ENCODE results near the gene PNKD. TPM values are rescaled to one million over a fixed set of nuclear protein-coding genes. Genes with fewer than 3 reads are reported as not detected.

Gene PNKD
- total RNA-seq, 1 donor from 2014 or later: 58.4 TPM

DNA sequence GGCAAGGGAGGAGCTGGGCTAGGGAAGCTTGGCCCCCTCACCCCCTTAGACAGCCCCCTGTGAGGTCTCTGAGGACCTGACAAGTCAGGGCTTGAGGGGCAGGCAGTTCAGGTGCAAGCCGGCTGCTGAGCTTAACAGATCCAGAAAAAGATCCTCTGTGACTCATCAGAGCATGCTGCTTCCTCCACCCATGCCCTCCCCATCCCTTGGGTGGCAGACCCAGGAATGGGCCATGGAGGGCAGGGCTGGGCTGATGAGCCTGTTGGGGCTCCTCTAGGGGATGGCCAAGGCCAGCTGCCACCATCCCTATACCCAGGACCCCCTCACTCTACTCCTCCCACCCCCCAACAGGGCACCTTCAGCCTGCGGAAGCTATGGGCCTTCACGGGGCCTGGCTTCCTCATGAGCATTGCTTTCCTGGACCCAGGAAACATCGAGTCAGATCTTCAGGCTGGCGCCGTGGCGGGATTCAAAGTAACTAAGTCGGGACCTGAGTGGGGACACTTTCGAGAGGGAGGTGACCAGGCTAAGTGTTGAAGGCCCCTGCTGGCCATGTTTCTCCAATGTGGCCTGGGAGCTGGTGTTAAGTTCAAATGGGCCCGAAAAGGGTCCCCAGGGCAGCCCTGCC lies 113.7 kb downstream of the PNKD start:
- DNase-seq (ENCODE audit: extremely low spot score, unreplicated experiment): no peak
- Mint-ChIP-seq H3K9me3 (peaks cover 4% of the 10 kb centered on the region), H3K4me1 (ENCODE audit: unreplicated experiment) (peaks cover 11% of the 10 kb centered on the region), H3K27ac (no peak overlapping the region), H3K4me3 (no peak overlapping the region), H3K27me3 (peaks cover 12% of the 10 kb centered on the region), H3K36me3 (no peaks in the 10 kb centered on the region)
- TF ChIP-seq, protein P1, sequence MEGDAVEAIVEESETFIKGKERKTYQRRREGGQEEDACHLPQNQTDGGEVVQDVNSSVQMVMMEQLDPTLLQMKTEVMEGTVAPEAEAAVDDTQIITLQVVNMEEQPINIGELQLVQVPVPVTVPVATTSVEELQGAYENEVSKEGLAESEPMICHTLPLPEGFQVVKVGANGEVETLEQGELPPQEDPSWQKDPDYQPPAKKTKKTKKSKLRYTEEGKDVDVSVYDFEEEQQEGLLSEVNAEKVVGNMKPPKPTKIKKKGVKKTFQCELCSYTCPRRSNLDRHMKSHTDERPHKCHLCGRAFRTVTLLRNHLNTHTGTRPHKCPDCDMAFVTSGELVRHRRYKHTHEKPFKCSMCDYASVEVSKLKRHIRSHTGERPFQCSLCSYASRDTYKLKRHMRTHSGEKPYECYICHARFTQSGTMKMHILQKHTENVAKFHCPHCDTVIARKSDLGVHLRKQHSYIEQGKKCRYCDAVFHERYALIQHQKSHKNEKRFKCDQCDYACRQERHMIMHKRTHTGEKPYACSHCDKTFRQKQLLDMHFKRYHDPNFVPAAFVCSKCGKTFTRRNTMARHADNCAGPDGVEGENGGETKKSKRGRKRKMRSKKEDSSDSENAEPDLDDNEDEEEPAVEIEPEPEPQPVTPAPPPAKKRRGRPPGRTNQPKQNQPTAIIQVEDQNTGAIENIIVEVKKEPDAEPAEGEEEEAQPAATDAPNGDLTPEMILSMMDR (conservative IDR thresholded peaks at IDR 0.05): no peak

DNA sequence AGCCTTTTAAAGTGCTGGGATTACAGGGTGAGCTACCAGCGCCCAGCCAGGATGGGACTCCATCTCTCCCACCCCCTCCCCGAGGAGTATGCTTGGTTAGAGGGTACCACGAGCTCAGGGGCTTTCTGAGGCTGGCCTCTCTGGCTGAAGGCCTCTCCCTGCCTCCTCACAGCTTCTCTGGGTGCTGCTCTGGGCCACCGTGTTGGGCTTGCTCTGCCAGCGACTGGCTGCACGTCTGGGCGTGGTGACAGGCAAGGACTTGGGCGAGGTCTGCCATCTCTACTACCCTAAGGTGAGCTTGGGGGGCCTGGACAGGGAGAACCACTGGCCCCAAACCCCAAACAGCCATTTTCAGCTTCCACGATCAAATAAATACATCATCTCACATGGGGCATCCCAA lies 114.7 kb downstream of the PNKD start:
- Mint-ChIP-seq H3K4me3 (no peak overlapping the region), H3K36me3 (no peaks in the 10 kb centered on the region), H3K9me3 (peaks cover 4% of the 10 kb centered on the region), H3K27ac (no peak overlapping the region), H3K27me3 (peaks cover 12% of the 10 kb centered on the region), H3K4me1 (ENCODE audit: unreplicated experiment) (peaks cover 11% of the 10 kb centered on the region)
- DNase-seq (ENCODE audit: extremely low spot score, unreplicated experiment): no peak
- TF ChIP-seq, protein P1 (conservative IDR thresholded peaks at IDR 0.05): no peak

DNA sequence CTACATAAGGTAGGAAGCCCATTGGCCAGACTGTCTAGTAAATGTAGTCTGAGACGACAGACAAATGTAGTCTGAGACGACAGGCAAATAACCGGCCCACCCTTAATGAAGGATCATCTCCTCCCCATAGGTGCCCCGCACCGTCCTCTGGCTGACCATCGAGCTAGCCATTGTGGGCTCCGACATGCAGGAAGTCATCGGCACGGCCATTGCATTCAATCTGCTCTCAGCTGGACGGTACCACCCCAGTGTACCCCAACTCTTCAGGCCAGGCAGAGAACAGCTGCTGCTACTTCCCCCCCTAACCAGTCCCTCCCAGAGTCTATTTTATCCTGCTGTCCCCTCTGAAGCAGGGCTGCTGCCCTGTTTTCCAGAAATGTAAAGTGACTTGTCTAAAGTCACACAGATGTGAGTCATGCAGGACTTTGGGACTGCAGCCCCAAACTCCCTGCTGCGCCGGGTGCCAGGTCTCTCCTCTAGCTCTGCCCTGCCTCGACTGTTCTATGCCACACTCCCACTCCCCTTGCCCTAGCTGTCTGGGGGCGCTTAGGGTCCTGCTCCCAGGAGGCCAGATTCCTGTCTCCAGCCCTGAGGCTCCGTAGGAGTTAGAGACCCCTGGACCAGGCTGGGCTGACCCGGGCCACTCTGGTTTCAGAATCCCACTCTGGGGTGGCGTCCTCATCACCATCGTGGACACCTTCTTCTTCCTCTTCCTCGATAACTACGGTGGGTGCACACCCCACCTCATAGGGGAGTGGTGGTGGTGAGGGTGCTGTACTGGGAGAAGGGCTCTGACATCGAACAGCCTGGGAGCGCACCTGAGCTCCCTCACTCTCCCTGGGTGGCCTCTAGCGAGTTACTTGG lies 116.4 kb downstream of the PNKD start:
- Mint-ChIP-seq H3K9me3 (peaks cover 4% of the 10 kb centered on the region), H3K27ac (peak overlapping the region; percentile 90), H3K36me3 (no peaks in the 10 kb centered on the region), H3K4me3 (peak overlapping the region; percentile 86), H3K27me3 (peaks cover 10% of the 10 kb centered on the region), H3K4me1 (ENCODE audit: unreplicated experiment) (peaks cover 11% of the 10 kb centered on the region)
- no peak for DNase-seq (ENCODE audit: extremely low spot score, unreplicated experiment)
- TF ChIP-seq, protein P1 (conservative IDR thresholded peaks at IDR 0.05): no peak

DNA sequence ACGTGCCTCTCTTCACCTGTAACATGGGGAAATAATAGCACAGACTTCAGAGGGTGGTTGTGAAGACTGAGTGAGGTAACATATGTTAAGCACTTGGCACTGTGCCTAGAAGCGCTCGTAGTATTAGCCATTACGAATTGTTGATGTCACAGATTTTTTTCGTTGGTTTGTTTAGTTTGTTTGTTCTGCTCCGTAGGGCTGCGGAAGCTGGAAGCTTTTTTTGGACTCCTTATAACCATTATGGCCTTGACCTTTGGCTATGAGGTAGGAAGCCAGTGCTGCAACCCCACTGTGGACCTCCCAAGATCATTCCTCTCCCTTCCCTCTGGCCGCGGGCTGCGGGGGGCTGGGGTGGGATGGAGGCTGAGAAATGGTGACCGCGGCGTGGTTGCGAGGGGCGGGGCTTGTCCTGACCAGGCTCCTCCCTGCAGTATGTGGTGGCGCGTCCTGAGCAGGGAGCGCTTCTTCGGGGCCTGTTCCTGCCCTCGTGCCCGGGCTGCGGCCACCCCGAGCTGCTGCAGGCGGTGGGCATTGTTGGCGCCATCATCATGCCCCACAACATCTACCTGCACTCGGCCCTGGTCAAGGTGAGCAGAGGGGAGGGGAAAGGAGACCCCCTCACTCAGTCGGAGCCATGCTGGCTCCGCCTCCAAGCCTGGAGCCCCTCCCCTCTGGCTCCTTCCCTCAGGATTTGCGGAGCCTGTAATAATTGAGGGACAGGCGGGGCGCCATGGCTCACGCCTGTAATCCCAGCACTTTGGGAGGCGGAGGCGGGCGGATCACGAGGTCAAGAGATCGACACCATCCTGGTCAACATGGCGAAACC lies 117.3 kb downstream of the PNKD start:
- peaks cover 5% of the 10 kb centered on the region for H3K27me3 Mint-ChIP-seq
- TF ChIP-seq, protein P1 (conservative IDR thresholded peaks at IDR 0.05): no peak
- peaks cover 4% of the 10 kb centered on the region for H3K9me3 Mint-ChIP-seq
- no peak for DNase-seq (ENCODE audit: extremely low spot score, unreplicated experiment)
- H3K36me3 Mint-ChIP-seq: no peaks in the 10 kb centered on the region
- H3K4me1 Mint-ChIP-seq (ENCODE audit: unreplicated experiment): peaks cover 11% of the 10 kb centered on the region
- H3K27ac Mint-ChIP-seq: peak overlapping the region; percentile 90
- H3K4me3 Mint-ChIP-seq: peak overlapping the region; percentile 86

DNA sequence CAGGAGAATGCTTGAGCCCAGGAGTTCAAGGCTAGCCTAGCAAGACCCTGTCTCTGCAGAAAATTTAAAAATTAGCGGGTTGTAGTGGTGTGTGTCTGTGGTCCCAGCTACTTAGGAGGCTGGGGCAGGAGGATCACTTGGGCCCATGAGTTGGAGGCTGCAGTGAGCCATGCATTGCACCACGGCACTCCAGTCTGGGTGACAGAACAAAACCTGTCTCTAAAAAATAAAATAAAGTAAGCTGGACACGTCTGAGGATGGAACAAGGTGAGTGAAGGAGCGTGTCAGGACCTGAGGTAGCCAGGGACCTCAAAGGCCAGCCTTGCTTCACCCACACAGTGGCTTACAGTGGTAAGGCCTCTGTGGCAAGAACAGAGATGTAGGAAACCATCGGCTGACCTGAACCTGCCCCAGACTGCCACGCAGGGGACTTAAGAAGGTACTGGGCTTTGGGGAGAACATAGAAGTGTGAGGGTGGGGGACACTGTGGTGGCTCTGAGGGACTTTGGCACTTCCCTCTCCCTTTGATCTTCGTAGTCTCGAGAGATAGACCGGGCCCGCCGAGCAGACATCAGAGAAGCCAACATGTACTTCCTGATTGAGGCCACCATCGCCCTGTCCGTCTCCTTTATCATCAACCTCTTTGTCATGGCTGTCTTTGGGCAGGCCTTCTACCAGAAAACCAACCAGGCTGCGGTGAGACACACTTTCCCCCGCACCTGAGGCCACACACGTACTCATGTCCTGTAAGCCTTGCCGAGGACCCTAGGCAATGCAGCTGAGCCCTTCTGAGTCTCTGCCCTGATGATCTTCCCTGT lies 119.2 kb downstream of the PNKD start:
- H3K36me3 Mint-ChIP-seq: no peaks in the 10 kb centered on the region
- no peak for DNase-seq (ENCODE audit: extremely low spot score, unreplicated experiment)
- TF ChIP-seq, protein P1 (conservative IDR thresholded peaks at IDR 0.05): no peak
- peak overlapping the region; percentile 0 for H3K4me3 Mint-ChIP-seq
- H3K9me3 Mint-ChIP-seq: peaks cover 4% of the 10 kb centered on the region
- H3K4me1 Mint-ChIP-seq (ENCODE audit: unreplicated experiment): peaks cover 11% of the 10 kb centered on the region
- H3K27ac Mint-ChIP-seq: peak overlapping the region; percentile 2
- H3K27me3 Mint-ChIP-seq: peaks cover 5% of the 10 kb centered on the region

Measured in type B pancreatic cell (in vitro differentiated cells).